GM19193 (cell line): Measurements from ENCODE around the gene RBMS1.

Experiments used
- POLR2A ChIP-seq: IDR thresholded peaks from 4 replicates; pipeline ENCODE4 v1.6.1; 2011; ENCODE audit not compliant: insufficient read depth, insufficient read length; ENCODE audit errors: extremely low read depth

RBMS1 gene

DNA sequence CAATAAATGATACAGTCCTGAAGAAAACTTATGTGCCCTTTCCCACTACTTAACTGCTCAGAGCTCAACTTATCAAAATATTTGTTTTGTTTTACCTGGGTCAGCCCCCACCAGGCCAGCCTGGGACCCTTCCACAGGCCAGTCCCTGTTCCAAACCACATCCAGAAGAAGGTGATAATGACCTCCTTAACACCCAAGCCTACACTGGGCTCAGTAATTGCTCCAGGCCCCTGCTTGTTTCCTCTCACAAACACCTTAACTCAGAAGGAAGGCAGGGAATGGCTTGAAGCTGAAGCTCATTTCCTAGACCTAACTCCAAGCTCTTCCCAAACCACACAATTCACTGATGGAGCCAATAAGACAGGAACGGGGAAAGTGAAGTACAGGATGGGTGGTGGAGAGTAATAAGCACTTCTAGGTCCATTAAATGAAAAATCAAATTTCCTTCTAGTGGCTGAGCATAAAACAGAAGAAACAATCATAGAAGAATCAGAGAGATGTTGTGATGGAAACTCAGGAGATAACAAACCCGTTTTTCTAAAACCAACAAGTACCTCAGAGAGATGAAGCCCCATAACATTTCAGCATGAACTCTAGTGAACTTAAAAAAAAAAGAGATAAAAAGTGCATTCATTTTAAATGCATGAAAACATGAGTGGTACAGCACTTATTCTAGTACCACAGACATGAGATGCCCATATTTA is 160.1 kb downstream of the RBMS1 start:
- no peak for TF ChIP-seq POLR2A

DNA sequence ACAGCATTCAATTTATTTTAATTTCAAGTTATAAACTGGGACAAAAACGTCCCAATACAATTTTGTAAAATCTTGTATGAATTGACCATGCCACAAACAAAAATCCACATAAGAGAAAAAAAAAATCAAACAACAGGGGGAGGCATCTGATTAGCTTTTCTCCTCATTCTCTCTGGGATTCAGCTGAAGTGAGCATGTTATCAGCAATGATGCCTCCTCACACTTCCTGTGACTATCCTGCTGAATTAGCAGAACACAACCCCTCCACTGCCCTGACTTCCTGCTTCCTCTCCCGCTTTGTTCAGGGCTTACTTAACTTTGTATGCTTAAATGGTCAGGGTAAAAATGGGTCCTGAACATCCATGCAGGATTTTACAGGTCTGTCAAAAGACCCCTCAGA is 161.3 kb downstream of the RBMS1 start:
- no peak for TF ChIP-seq POLR2A

DNA sequence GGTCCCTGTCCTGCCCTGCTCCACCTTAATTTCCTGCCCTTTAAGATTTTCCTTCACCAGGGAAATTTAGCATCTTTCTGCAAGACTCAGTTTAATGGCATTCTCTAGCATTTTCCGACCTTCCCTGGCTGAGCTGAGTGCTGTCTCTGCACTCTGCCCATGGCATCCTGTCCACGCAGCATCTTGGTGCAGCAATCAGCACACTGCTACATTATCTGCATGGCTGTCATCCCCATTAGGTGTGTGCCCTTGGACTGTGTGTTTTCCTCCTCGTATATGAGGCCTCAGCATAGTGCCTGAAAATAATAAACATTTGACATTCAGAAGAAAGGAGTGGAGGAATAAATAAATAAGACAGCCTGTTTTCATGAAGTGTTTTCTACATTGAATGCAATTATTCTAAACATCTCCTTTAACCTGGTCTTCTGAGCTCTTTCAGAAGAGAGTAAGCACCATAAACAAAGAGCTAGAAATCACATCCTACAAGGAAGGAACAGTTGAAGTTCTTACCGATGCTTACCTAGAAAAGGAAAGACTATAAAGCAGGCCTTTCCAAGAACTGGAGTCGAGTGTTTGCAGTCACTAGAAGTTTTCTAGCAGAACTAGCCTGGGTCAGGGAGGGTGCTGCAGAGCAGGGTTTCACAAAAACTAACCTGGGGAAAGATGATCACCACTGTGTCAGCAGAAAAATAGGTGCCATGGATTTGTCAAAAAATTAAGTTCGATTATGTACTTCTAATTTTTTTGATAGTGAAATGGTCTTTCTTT is 162.2 kb downstream of the RBMS1 start:
- TF ChIP-seq POLR2A: no peak

DNA sequence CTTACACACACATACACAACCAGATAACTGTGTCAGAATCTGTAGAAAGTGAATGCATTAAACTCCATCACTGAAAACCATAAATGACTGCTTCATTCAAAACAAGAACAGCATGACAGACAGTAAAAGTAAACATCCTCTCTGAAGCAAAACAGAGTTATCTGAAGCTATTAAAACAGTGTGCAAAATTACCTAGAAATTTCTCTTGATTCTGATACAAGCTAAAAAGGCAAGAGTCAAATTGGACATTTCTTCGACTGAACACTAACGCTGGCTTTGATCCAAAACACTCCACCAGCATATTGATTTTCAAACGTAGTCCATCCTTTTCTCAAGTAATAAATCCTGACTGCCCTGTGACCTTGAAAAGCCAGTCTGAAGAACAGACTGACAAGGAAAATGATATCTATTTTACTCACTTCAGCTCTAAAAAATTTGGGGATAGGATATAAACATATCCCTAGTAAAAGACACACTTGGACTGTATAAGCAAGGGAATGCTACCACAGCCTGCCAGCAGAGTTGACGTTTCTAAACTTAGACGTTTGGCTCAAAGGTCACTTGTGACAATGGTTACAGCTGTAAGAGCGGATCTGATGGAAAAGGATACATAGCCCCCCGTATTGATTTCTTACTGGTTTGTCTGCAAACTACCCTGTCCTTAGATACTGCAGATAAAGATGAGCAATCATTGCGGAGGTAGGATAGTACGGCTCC is 164.6 kb downstream of the RBMS1 start:
- no peak for TF ChIP-seq POLR2A

DNA sequence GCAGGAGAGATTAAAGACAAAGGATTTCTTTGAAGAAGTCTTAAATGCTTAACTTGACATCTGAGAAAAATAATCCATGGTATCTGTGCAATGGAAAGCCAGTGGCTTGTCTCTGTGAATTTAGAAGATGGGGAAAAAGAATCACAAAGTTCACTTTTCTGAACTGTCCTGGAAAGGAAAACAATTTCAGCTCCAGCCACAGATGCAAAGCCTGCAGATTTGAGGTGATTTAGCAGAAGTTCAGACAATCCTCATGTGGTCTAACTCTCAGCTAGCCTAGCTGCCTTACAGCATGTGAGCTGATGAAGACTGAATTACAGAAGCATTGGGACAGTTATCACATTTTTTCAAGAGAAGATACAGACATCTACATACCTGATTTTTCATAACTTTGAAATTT is 166.8 kb downstream of the RBMS1 start:
- TF ChIP-seq POLR2A: no peak

DNA sequence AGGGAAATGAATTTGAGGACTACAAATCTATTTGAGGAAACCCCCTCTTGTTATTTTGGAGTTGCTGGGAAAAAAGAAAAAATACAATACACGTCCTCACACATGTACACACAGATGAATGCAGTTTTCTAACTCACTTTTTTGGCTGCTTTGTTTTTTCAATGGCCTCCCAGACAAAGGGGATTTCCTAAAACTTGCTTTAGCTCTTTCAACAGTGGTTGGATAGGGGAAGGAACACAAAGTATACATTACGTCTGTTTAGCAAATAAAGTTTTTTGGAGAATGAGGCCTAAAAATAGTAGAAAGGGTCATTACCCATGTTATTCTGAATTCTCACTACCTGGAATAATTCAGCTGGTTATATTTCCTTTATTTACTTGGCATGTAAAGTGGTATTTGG is 168.2 kb downstream of the RBMS1 start:
- TF ChIP-seq POLR2A: no peak

DNA sequence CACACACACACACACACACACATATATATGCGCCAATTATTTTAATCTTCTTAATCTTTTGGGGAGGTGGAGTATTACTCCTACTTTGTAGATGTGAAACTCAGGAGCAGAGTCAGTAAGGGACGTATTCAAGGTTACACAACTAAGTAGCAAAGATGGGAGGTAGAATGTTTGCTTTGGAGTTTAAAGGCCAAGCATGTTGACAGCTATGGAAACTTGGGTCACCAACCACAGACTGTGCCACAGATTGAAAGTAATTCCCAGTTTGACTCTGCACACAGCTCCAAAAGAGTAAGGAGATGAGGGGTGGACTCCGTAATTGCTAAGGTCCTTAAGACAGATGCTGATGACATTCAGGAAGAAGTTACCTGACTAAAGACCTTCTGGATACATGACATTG is 168.7 kb downstream of the RBMS1 start:
- TF ChIP-seq POLR2A: no peak

DNA sequence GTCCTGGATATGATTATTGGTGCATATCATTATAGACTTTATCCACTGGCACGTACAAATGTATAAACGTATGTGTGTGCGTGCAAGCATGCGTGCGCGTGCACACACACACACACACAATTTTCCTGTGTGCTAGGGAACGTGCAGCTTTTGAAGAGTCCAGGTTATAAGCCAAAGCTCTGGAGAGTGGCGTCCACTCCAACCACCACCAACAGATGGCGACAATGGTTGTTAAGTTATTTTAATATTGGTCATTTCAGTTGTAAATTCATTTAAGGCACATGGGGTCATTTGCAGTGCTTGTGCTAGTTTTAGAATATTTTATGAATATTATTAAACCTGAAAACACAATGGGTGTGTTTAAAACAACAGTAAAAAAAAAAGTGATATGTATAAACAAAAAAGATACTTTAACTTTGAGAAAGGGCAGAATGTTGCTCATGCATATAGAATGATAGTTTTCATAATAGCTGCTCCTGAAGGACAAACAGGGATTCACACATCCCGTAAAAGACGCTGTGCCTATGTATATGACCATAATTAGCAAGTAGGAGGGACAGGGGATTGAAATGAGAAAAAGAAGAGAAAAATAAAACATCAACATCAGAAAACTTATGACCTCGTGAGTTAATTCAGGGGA is 169.3 kb downstream of the RBMS1 start:
- TF ChIP-seq POLR2A: no peak

DNA sequence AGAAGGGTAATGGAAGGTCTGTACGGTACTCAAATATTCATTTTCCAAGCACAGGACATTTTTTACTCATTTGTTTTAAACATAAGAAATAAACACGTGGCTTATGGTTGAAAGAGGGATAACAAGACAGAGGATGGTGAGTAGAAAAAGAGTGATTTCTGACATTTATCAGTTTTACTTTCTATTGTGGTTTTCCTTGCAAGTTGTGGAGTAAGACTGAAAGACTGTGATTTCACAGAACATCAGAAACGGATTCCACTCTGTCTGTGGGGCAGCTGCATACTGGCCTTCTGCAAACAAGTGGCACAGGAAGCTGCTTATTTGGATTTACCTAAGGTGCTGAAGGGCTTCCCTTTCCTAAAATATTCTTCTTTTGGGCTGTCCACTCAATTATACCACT is 171.3 kb downstream of the RBMS1 start:
- no peak for TF ChIP-seq POLR2A

DNA sequence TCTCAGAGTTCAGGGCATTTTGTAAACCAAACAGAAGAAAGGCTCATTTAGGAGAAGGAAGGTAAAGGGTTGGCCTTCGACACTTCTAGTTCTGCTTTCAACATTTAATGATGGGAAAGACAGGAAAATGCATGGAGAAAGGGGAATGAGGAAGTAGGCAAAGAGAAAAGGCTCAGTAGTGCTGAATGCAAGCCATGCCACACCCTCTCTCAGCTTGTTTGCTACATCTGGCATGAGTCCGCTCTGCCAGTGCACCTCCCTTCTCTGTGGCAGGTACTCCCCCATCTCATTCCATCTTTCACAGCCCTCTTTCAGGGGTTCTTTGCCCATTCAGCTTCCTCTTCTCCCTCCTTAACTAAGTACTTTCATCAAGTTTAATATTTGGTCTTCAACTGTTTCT is 172.6 kb downstream of the RBMS1 start:
- TF ChIP-seq POLR2A: no peak

DNA sequence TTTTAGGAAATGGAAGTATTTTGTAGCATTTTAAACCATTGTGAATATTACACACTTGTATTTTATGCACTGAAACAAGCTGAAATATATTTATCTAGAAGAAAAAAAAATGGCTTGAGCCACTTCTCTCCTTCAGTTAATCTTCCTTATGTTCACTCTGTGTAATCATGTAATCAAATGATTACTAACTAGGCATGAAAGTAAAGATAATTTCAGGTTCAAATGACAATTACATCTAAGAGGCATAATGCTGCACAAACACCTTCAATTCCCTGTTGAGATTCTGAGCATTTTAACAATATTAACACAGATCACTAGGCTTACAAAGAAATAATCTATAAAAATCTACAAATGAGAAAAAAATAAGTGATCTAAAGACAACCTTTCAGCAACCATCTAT is 173.9 kb downstream of the RBMS1 start:
- no peak for TF ChIP-seq POLR2A

DNA sequence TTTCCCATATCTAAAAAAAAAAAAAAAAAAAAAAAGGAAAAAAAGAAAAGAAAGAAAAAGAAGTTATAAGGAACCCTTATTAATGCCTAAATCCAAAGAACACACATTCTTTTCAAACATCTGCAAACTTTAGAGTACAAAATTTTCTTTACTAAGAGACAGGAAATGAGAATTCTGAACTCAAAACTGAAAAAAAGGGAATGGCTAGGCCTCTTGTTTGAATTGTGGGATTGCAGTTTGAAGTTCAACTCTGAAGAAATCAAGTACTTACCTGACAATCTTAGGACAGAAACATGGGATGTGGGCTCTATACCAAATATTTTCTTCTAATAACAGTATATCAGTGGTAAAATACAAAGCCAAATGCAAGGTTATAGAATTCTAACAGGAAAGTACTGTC is 175.4 kb downstream of the RBMS1 start:
- no peak for TF ChIP-seq POLR2A

DNA sequence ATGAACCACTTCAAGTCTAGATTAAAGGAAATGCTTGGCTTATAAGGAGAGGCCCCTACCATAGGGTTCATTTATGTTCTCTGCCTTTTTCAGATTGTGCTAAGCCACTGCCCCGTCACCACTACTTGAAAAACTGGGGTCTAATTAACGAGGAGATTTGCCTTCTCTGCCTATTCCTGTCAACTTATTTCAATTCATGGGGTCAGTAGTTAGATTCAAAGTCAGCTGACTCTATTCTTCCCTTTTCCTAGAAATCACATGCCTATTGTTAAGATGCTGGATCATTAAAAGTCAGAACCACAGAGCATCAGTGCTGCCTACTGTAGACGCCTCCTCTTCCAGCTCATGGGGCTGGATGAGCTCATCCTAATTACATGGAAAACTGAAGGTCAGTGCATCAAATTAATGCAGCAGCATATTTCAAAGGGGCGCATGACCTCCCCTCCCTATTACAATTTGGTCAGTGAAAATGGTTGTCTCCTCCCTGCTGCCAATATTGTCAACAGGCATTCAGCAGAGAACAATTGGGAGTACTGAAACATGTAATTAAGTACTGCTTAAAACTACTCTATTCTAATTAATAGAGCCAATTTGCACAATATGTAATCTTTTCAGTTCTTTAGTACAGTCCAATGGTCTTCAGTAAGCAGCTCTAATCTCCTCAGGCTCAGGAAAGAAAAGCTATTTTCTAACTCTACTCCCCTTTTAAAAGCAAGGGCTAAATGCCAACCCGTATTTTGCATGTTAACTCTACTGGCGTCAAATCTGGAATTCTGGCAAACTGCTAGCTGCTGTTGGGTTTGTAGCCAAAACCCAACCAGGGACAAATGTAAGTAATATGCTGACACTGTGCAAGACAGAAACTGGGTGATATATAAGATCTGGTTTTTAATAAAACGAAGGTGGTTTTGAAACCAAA is 176.2 kb downstream of the RBMS1 start:
- TF ChIP-seq POLR2A: no peak

DNA sequence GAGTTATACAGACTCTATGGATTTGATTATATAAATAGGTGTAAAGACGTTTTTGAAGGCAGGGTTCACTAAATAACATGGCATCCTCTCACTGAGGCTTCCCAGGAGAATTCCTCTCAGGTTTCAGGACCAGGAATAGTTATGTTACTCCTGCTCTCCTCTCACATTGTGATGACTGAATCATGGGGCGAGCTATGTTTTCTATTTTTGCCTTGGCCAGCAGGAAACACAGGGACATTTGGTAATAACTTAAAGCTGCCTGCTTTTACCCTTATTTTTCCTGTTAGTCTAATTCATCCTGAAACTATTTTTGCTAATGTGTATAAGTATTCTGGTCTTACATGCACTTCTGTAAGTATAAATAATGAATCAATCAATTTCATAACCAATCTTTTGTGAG is 178.3 kb downstream of the RBMS1 start:
- no peak for TF ChIP-seq POLR2A

DNA sequence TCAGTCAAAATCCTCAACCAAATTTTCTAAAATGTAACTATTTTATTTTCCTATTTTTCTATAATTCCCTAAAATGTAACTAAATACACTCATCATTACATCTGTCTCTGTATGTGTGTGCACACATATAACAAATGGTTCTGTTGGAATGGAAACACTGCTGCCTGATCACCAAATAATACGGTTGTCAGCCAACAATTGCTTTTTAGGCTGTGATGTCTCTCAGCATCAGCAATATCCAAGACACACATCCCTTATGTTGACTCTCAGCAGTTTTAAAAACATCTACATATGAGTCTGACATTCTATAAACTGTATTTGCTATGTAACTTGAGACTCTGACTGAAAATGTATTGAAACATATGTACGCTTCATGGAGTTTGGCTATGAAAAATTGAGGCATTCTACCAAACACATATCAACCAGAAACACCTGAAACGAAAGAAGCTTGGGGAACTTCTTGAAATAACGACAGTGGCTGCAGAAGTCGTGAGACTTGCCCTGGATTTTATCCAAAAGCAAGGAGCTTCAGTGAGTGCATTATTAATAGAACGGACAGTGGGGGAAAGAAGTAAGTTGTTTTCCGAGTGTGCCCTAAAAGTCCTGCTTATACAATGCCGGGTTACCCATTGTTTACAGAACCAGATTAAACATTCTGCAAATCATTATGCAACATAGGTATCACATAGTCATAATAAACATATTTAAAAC is 183.3 kb downstream of the RBMS1 start:
- TF ChIP-seq POLR2A: no peak

DNA sequence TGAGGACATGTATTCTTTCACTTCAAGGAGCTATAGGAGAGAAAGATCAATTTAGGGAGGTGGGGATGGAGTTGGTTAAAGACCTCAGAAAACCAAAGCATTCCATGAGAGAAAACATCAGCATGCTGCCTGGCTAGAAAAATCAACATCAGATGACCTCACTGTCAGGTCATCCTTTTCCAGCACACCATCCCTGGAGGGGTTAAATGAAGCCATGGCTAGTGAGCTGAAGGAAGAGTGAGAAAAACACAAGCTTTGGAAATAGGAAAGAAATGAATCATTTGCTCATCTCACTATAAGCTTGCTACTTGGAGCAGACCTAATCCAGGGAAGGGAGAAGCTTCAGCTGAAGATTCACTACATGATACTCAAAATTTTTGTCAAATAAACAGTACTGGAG is 184.0 kb downstream of the RBMS1 start:
- TF ChIP-seq POLR2A: no peak
